NOMO-1 (cell line): Measurements from ENCODE around the gene NR1H2.
"Not testable (repeated sequence)": the region's sequence is repeated elsewhere in the genome, so short reads cannot be mapped to it uniquely, and the experiment has no call there.

ENCODE experiments used
- DNase-seq, 2 experiments: peaks; one replicate each; lab custom pipeline; 2025; ENCODE audit not compliant: unreplicated experiment in 2 of 2; lab: John Stamatoyannopoulos, UW

Gene NR1H2

GRCh38 chr19:50344661-50345318 is 31.5 kb upstream of the NR1H2 start:
- DNase-seq, result peak; percentile 90 to 91

- DNase-seq, result peak in 1 of 2 experiments; percentile 71
Measured at GRCh38 chr19:50347089-50347581, 29.1 kb upstream of the NR1H2 start.

GRCh38 chr19:50349277-50350057 is 26.8 kb upstream of the NR1H2 start:
- peak in 1 of 2 experiments; percentile 14 for DNase-seq

GRCh38 chr19:50352242-50352641 is 24.0 kb upstream of the NR1H2 start:
- DNase-seq, result no peak

- DNase-seq, result not testable (repeated sequence)
Measured at GRCh38 chr19:50353487-50353880, 22.8 kb upstream of the NR1H2 start.

- DNase-seq, result no peak
Measured at GRCh38 chr19:50356691-50357177, 19.5 kb upstream of the NR1H2 start.

- DNase-seq, result peak; percentile 73 to 77
Measured at GRCh38 chr19:50357178-50358100, 18.8 kb upstream of the NR1H2 start.

- peak; percentile 63 to 78 for DNase-seq
Measured at GRCh38 chr19:50358483-50359327, 17.6 kb upstream of the NR1H2 start.

GRCh38 chr19:50359328-50359818 is 16.9 kb upstream of the NR1H2 start:
- no peak for DNase-seq

GRCh38 chr19:50361290-50362029 is 14.8 kb upstream of the NR1H2 start:
- DNase-seq, result no peak

- no peak for DNase-seq
Measured at GRCh38 chr19:50362030-50362412, 14.2 kb upstream of the NR1H2 start.

- no peak for DNase-seq
Measured at GRCh38 chr19:50362656-50363424, 13.4 kb upstream of the NR1H2 start.

- no peak for DNase-seq
Measured at GRCh38 chr19:50365434-50366306, 10.6 kb upstream of the NR1H2 start, which contains the start of gene NAPSA. Gene NAPSA (minus strand): TSS chr19:50365639. CDS start chr19:50365621, 18 bp downstream.

GRCh38 chr19:50368649-50369570 is 7.3 kb upstream of the NR1H2 start:
- peak; percentile 72 to 78 for DNase-seq

- DNase-seq, result peak; percentile 63 to 65
Measured at GRCh38 chr19:50371914-50372475, 4.3 kb upstream of the NR1H2 start.

- DNase-seq, result no peak
Measured at GRCh38 chr19:50377051-50377461, 799 bp downstream of the NR1H2 start.
